Panc1 (cell line): ENCODE measurements around the gene CDK8. TPM values are rescaled to one million over a fixed set of nuclear protein-coding genes. Genes with fewer than 3 reads are reported as not detected.

Experiments
- ATAC-seq: fragments of 200-7000 bp; cut with Tn5 transposase; 2 replicates; pipeline ENCODE4 v1.9.1; 2020; ENCODE audit warnings: mild to moderate bottlenecking, moderate library complexity
- BruUV-seq: library from RNA; stranded (reverse); fragments of 400-500 nt; replicated peaks from 2 replicates; lab custom pipeline; 2021; lab: Mats Ljungman, UMichigan
- CTCF ChIA-PET: fragments of 300-600 bp; sonication (Branson Sonifier 250); formaldehyde crosslinking; loops from one replicate; lab custom pipeline; 2022; ENCODE audit warnings: antibody characterized with exemption; lab: Charles Lee
- POLR2A ChIA-PET: fragments of 300-600 bp; sonication (Branson Sonifier 250); formaldehyde crosslinking; loops from one replicate; lab custom pipeline; 2022; ENCODE audit warnings: antibody characterized with exemption; lab: Charles Lee
- DNase-seq: peaks from one replicate; pipeline ENCODE4 v3.0.0-alpha.2; 2010; ENCODE audit warnings: low read depth, low spot score
- H3K27ac ChIP-seq: 2 replicates; pipeline ENCODE4 v1.5.1; 2011; ENCODE audit warnings: mild to moderate bottlenecking, low read length, inconsistent platforms
- H3K27me3 ChIP-seq: fragments of 200-500 bp; sonication (Bioruptor generic); 2 replicates; pipeline ENCODE4 v1.6.0; 2014; ENCODE audit warnings: low read length, inconsistent platforms; ENCODE audit not compliant: control insufficient read depth, insufficient read depth
- H3K36me3 ChIP-seq: fragments of 200-500 bp; sonication (Bioruptor generic); 2 replicates; pipeline ENCODE4 v1.5.1; 2014; ENCODE audit warnings: inconsistent platforms, mild to moderate bottlenecking, low read length, moderate library complexity; ENCODE audit not compliant: control insufficient read depth, insufficient read depth
- H3K4me1 ChIP-seq: 2 replicates; pipeline ENCODE4 v1.5.1; 2011; ENCODE audit warnings: inconsistent platforms, mild to moderate bottlenecking, low read length, moderate library complexity; ENCODE audit not compliant: control insufficient read depth, insufficient read depth
- H3K4me3 ChIP-seq, 2 experiments: 2 replicates each; pipeline ENCODE4 v1.5.1; 2011 to 2012; ENCODE audit warnings: low read depth in 2 of 2, low read length in 2 of 2, mild to moderate bottlenecking in 2 of 2, inconsistent platforms in 1 of 2, moderate library complexity in 1 of 2
- H3K9me3 ChIP-seq: fragments of 200-500 bp; sonication (Bioruptor generic); 2 replicates; pipeline ENCODE4 v1.5.1; 2014; ENCODE audit warnings: low read depth, mild to moderate bottlenecking, inconsistent platforms, low read length, moderate library complexity; ENCODE audit not compliant: control insufficient read depth, insufficient read depth
- POLR2AphosphoS5 ChIP-seq: IDR thresholded peaks from 2 replicates; pipeline ENCODE4 v1.6.1; 2012; ENCODE audit warnings: mild to moderate bottlenecking, low read depth, low read length, moderate library complexity
- SIN3A ChIP-seq: IDR thresholded peaks from 2 replicates; pipeline ENCODE4 v1.6.1; 2012; ENCODE audit warnings: low read depth, mild to moderate bottlenecking, low read length, moderate library complexity, borderline replicate concordance; ENCODE audit not compliant: insufficient read depth
- TCF7L2 ChIP-seq: IDR thresholded peaks from 2 replicates; pipeline ENCODE4 v1.6.1; 2011; ENCODE audit warnings: mild to moderate bottlenecking, low read depth, low read length, inconsistent platforms
- in situ Hi-C: cut with HindIII; loops from 2 replicates; pipeline ENCODE4 v1.10.0; 2016; ENCODE audit warnings: low sequenced_read_pairs, low pct_unique_long_range_greater_than_20kb
- intact Hi-C: fragments of 100-400 bp; cut with micrococcal nuclease; formaldehyde crosslinking; loops from one replicate; pipeline ENCODE4 v1.10.0; 2022; ENCODE audit not compliant: unreplicated experiment
- total RNA-seq: library from RNA; stranded (reverse); gene quantifications from one replicate; pipeline ENCODE4 v1.2.1, GENCODE V29; 2021; ENCODE audit not compliant: unreplicated experiment
- TF ChIP-seq, protein P1 (sequence below), 2 experiments: IDR thresholded peaks; 2 replicates each; pipeline ENCODE4 v1.6.1; 2011 to 2012; ENCODE audit warnings: low read depth in 2 of 2, control low read depth in 1 of 2, low read length in 1 of 2, mild to moderate bottlenecking in 1 of 2, moderate library complexity in 1 of 2; ENCODE audit not compliant: insufficient read depth in 1 of 2
- TF ChIP-seq, protein P2 (sequence below): fragments of 450-650 bp; IDR thresholded peaks from 2 replicates; pipeline ENCODE4 v1.5.1; 2017; ENCODE audit warnings: mild to moderate bottlenecking

The CDK8 gene
- total RNA-seq, 1 experiment from 2014 or later: 14.9 TPM

DNA sequence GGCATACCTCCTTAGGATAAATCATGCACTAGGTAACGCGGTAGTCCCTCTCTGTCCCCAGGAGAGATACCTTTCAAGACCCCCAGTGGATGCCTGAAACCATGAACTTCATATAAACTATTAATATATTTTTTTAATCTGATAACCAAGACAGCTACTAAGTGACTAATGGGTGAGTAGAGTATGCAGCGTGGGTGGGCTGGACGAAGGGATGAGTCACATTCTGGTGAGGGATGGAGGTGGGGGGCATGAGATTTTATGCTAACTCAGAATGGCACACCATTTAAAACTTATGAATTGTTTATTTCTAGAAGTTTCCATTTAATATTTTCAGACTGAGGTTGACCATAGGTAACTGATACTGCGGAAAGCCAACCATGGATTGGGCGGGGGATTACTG is 46.2 kb downstream of the CDK8 start:
- no peaks in the 10 kb centered on the region for H3K27me3 ChIP-seq
- ATAC-seq (no peak), DNase-seq (no peak)
- CTCF ChIA-PET: no interaction called here
- H3K27ac ChIP-seq: no peak overlapping the region
- intact Hi-C loops: no loop called here
- POLR2A ChIA-PET: no interaction called here
- 0 out of 2 replicates have a peak, but pooled peaks cover 4% of the 10 kb centered on the region for H3K4me1 ChIP-seq
- no peaks in the 10 kb centered on the region for H3K36me3 ChIP-seq
- no peak overlapping the region for H3K4me3 ChIP-seq
- no peaks in the 10 kb centered on the region for H3K9me3 ChIP-seq
- in situ Hi-C loops: no loop called here
- BruUV-seq: no TSS peak
- TF ChIP-seq SIN3A (no peak), TCF7L2 (no peak), POLR2AphosphoS5 (no peak)
- TF ChIP-seq, protein P1, sequence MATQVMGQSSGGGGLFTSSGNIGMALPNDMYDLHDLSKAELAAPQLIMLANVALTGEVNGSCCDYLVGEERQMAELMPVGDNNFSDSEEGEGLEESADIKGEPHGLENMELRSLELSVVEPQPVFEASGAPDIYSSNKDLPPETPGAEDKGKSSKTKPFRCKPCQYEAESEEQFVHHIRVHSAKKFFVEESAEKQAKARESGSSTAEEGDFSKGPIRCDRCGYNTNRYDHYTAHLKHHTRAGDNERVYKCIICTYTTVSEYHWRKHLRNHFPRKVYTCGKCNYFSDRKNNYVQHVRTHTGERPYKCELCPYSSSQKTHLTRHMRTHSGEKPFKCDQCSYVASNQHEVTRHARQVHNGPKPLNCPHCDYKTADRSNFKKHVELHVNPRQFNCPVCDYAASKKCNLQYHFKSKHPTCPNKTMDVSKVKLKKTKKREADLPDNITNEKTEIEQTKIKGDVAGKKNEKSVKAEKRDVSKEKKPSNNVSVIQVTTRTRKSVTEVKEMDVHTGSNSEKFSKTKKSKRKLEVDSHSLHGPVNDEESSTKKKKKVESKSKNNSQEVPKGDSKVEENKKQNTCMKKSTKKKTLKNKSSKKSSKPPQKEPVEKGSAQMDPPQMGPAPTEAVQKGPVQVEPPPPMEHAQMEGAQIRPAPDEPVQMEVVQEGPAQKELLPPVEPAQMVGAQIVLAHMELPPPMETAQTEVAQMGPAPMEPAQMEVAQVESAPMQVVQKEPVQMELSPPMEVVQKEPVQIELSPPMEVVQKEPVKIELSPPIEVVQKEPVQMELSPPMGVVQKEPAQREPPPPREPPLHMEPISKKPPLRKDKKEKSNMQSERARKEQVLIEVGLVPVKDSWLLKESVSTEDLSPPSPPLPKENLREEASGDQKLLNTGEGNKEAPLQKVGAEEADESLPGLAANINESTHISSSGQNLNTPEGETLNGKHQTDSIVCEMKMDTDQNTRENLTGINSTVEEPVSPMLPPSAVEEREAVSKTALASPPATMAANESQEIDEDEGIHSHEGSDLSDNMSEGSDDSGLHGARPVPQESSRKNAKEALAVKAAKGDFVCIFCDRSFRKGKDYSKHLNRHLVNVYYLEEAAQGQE (IDR thresholded peaks at IDR 0.05; ENCODE audit: insufficient read depth in 1 of 2, low read depth in 2 of 2, low read length in 1 of 2): no peak
- TF ChIP-seq, protein P2, sequence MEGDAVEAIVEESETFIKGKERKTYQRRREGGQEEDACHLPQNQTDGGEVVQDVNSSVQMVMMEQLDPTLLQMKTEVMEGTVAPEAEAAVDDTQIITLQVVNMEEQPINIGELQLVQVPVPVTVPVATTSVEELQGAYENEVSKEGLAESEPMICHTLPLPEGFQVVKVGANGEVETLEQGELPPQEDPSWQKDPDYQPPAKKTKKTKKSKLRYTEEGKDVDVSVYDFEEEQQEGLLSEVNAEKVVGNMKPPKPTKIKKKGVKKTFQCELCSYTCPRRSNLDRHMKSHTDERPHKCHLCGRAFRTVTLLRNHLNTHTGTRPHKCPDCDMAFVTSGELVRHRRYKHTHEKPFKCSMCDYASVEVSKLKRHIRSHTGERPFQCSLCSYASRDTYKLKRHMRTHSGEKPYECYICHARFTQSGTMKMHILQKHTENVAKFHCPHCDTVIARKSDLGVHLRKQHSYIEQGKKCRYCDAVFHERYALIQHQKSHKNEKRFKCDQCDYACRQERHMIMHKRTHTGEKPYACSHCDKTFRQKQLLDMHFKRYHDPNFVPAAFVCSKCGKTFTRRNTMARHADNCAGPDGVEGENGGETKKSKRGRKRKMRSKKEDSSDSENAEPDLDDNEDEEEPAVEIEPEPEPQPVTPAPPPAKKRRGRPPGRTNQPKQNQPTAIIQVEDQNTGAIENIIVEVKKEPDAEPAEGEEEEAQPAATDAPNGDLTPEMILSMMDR: no peak

DNA sequence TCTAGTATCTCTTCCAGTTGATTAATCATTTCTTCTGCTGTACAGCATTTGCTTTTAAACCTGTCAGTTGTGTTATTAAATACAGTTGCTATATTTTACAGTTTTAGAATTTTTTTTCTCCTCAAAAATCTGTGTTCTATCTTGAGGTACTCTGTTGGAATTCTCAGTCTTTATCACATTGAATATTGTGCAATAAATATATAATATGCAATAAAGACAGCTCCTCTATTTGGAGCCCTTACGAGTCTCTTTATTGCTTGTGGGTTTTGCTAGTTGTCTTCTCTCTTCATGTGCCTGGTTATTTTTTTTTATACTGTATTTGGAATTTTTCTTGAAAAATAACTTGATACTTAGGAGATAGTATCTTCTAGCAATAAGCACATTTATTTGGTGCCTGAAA is 51.7 kb downstream of the CDK8 start:
- Histone ChIP-seq H3K27me3 (no peaks in the 10 kb centered on the region), H3K36me3 (no peaks in the 10 kb centered on the region), H3K4me1 (no peaks in the 10 kb centered on the region), H3K27ac (no peak overlapping the region), H3K4me3 (no peak overlapping the region), H3K9me3 (no peaks in the 10 kb centered on the region)
- no peak for ATAC-seq
- DNase-seq: no peak
- ChIA-PET POLR2A (no interaction called here), CTCF (no interaction called here)
- in situ Hi-C loops (no loop called here), intact Hi-C loops (no loop called here)
- BruUV-seq: no TSS peak
- TF ChIP-seq POLR2AphosphoS5 (no peak), SIN3A (no peak), TCF7L2 (no peak)
- TF ChIP-seq, protein P1 (IDR thresholded peaks at IDR 0.05; ENCODE audit: insufficient read depth in 1 of 2, low read depth in 2 of 2, low read length in 1 of 2): no peak
- TF ChIP-seq, protein P2: no peak
